ENCODE results near the gene ANKRD26.

The ANKRD26 gene

DNA sequence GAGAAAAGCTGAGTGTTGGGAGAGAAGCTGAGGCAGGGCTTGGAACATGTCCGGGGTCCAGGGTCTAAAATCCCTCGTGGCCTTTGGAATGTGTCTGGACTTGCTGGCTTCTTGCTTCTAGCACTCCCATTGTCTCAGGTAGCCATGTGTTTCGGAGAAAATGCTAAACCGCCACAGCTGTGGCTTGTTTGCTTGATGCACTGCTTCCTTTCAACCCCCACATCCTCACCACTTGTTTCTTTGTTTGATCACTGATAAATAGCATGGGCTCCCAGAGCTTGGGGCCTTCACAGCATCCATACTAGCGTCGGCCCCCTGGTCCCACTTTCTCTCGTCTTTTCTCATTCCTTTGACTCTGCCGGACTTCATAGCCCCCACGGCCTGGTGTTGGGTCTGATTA, 102.7 kb downstream of the ANKRD26 start:
- no peak for DNase-seq

DNA sequence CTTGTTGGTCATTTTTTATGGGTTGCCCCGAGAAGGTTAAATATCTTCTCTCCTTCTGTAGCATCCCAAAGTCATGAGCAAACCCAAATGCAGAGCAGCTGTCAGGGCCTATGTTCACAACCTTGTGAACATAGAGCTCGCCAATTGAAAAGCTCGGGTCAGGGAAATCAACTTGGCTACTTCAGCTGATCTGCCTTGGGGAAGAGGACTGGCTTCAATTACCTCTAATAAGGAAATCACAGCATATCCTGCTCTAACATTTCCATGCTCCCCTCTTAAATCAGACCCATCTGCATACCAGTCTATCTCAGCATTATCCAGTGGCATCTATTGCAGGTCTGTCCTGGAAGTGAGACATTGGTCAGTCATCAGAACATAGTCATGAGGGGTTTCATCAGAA, 105.6 kb downstream of the ANKRD26 start:
- DNase-seq = no peak

DNA sequence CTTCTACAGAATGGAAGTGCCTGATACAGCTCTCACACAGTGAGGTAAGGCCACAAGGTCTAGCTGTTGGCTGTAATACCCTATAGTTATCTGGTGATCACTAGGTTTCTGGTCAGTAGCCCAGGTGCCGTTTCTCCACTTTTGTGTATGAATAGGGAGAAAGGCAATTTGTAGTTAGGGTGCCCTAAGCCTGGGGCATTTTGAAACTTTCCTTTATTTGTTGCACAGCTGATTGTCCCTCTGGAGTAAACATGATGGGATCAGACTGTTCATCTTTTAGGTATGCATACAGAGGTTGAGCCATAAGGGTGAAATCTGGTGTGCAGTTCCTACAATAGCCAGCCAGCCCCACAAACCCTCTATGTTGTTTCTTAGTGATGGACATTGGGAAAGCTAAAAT, 112.4 kb downstream of the ANKRD26 start:
- DNase-seq = no peak

DNA sequence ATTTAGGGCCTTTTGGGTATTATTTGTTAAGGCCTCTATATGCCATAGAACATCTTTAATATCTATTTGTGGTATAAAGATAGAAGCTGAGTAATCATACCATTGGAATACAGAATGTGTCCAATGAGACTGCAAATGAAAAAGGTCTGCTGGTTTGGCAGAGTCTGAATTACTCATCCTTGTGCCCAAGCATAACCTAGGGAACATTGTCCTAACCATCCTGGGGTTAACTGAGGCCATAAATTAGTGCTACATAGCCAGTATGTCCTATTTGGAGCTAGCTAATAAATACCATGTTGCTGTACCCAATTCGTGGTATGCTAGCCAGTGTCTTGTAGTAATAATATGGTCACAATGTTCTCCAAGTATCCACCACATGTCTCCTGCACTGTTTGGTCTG, 117.1 kb downstream of the ANKRD26 start:
- no peak for DNase-seq

DNA sequence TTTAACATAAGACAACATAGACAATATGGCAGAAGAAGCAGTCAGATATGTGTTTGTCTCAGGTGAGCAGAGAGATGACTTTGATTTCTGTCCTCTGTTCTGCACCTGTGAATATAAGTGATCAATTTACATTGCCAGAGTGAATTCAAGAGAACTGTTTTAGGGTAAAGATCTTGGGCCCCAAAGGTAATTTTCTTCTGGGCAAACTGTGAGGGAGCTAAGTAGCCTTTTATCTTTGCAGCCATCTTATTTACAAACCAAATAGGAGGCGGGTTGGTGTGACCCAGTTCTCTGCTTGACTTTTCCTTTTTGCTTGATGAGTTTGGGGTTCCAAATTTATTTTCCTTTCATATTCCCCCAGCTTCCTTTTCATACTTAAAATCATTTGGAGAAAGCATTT, 118.2 kb downstream of the ANKRD26 start:
- DNase-seq = no peak

DNA sequence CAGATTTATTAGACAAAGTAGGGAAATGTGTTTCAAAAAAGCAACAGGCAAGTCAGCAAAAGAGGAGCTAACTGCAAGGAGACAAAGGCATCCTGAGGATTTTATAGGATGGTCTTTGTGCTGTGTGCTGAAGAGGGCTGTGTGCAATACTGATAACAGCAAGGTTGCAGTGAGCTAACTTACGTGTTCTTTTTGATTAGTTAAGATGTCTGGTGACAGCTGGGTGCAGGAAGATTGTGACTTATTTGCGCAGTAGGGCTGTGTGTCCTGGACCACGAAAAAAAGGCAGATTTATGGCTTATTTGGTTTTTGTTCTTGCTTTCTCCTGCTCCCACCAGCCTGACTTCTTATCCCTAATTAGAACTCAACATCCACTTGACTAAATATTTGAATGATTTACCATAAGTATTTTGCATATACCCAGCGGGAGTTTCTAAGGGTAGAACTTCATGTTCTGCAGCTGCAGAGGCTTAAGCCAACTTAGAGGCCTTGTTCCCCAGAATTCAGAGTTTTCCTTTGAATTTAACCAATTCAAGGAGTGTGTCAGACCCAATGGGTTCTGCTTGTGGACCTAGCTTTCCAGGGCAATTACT, 119.0 kb downstream of the ANKRD26 start:
- no peak for DNase-seq

DNA sequence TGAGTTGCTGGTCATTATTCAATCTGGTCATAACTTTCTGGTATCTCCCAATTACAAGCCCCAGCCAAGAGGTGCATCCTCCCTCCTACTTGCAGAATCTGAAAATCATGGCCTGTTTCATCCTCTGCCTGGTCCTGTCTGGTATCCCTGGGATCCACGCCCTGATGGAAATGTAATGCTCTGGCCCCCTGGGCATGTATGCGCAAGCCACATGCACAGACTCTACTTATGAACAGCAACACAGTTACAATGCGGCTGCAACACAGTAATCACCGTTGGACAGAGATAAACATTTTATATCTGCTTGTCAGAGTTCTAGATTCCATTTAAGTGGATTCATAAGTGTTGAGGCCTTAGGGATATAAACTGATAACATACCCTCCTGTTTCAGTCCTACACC, 121.8 kb downstream of the ANKRD26 start:
- no peak for DNase-seq

DNA sequence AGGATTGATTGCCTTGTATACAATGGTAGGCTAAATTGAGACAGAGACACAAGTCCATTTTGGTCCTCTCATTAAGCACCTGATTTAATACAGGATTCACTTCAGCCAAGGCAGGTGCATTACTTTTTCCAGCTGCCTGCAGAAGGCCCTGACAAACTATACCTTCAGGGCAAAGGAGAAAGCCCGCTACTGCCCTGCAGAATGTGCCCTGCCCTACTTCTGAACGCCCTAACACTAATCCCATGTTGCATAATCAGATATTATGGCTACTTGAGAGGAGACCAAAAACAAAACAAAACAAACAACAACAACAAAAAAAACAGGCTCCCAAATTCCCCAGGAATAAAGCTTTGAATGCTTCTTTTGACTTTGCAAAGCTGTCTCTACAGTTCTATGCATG, 122.7 kb downstream of the ANKRD26 start:
- DNase-seq = no peak

DNA sequence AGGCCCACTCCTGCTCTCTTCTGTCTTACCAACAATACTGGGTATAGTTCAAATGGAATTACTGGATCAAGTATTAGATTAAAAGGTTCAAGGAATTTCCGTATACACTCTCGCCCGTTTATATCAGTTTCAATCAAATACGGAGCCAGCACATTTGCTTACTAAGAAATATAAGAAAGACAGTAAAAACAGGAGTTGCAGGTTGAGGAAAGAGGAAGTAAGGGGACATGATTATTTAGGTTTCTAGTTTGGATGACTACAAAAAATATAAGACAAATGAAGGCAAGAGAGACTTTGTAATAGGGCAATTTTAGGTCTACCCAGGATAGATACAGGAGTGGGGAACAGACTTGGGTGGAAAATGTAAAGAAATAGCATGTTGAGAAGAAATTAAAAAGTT, 129.6 kb downstream of the ANKRD26 start:
- no peak for DNase-seq

DNA sequence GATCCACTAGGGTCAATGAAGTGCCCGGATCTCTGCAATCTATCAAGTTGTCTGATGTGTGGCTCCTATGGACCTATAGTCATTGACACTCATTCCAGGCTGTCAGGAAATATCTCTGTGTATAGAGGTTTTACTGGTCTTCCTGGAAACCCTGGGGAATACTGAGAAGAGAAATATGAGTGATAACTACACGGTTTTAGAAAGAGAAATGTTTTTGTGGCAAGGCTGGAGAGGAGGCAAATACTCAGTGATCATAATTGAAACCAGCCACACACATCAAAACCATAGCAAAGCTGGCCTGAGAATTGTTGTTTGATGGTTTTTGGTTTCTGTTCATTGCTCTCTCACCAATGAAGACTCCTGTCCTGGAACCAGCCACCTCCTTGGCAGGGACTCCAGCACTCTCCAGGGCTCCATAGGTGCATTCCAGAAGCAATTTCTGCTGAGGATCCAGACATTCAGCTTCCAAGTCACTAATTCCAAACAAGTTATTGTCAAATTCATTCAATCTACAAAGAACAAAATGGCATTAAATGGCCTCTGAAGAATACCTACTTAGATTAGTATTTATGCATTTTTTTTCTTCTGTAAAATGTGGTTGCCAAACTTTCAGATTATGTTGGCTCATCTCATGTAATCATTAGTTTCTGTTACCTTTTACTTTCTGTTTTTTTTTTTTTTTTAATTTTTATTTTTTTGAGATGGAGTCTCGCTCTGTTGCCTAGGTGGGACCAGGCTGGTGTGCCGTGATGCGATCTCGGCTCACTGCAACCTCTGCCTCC, 131.0 kb downstream of the ANKRD26 start:
- DNase-seq = no peak

DNA sequence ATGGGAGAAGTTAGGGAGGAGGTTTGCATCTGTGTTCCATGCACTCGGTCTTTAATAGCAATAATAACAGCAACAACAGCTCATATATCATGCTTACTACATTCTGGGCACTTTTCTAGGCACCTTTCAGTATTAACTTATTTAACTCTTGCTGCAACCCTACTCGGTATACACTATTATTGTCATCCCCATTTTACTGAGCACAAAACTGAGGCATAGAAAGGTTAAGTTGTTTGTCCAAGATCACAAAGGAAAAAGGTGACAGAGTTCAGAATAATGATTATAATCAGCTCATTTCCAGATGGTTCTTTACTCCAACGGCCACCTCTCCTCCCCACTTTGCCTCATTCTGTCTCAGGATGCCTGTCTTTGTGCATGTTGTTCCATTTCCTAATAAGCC, 137.5 kb downstream of the ANKRD26 start:
- no peak for DNase-seq

DNA sequence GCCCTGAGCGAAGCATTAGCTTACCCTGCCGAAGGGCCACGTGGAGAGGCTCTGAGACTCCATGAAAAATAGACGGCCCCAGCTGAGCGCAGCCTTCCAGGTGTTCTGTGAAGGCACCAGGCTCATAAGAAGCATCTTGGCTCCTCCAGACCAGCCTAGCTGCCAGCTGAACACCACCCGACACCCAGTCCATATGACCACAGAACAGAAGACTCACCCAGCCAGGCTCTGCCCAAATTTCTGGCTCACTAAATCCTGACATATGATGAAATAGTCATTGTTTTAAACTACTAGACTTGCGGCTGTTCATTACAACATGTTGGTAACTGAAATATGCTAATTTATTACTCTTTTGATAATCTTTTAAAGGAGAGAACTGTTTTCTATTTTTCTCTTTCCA, 140.0 kb downstream of the ANKRD26 start:
- DNase-seq = no peak

DNA sequence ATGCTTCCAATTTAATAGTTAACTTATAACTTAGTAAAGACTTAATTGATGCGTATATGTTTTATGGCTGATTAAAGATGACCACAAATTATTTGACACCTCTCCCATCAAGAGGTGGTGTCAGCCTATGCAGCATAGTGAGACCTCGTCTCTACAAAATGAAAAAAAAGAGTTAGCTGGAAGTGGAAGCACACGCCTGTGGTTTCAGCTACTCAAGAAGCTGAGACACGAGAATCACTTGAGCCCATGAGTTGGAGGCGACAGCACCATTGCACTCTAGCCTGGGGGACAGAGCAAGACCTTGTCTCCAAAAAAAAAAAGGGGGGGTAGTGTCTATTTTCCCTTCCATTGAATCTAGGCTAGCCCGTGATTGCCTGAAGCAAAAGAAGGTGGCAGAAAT, 140.5 kb downstream of the ANKRD26 start:
- DNase-seq = no peak
